ENCODE measurements around the gene ASF1B. TPM values are rescaled to one million over a fixed set of nuclear protein-coding genes. Genes with fewer than 3 reads are reported as not detected.

Gene ASF1B
- total RNA-seq, 1 experiment from 2014 or later: 78.1 TPM

- Histone ChIP-seq H3K4me3 (replicated peaks in 1 of 2; ENCODE audit: low read depth in 1 of 2, low read length in 2 of 2) (no peak overlapping the region), H2AFZ (ENCODE audit: low read depth, low read length, poor library complexity, severe bottlenecking) (no peak overlapping the region), H3K36me3 (ENCODE audit: control insufficient read depth in 1 of 2, insufficient read depth in 2 of 2, low read length in 2 of 2) (no peaks in the 10 kb centered on the region), H3K27me3 (ENCODE audit: insufficient read depth, low read length) (no peaks in the 10 kb centered on the region), H3K4me2 (ENCODE audit: low read length) (no peak overlapping the region), H3K9me2 (ENCODE audit: insufficient read depth) (no peaks in the 10 kb centered on the region), H3K9me3 (ENCODE audit: control insufficient read depth in 1 of 2, insufficient read depth in 1 of 2, low read depth in 1 of 2, low read length in 2 of 2) (no peaks in the 10 kb centered on the region), H4K20me1 (ENCODE audit: insufficient read depth) (no peaks in the 10 kb centered on the region), H3K4me1 (ENCODE audit: control insufficient read depth in 1 of 2, insufficient read depth in 2 of 2, low read length in 2 of 2) (peaks cover 5 to 20% of the 10 kb centered on the region in 2 experiments; a peak in 3 of 4 replicates), H3K79me2 (ENCODE audit: insufficient read depth, low read length) (no peaks in the 10 kb centered on the region), H3K9ac (ENCODE audit: low read length) (no peak overlapping the region), H3K27ac (ENCODE audit: low read depth, low read length) (no peak overlapping the region)
- intact Hi-C loops (cut with micrococcal nuclease): no loop called here
- CTCF ChIA-PET: interaction anchor here (0.7 to 1.7 kb wide), 3 partner anchors 9 to 261 kb away, joined by 3 to 9 read pairs (median 3); partner anchors contain the start of gene ASF1B
- no peak for TF ChIP-seq CTCF (IDR thresholded peaks at IDR 0.05 in 2 of 3, conservative IDR thresholded peaks at IDR 0.05 in 1 of 3; ENCODE audit: borderline replicate concordance in 1 of 3, insufficient read depth in 1 of 3, low read depth in 2 of 3, low read length in 2 of 3)
- TF ChIP-seq SP1 (IDR thresholded peaks at IDR 0.05; ENCODE audit: low read depth): no peak
- no peak for TF ChIP-seq ELF1 (IDR thresholded peaks at IDR 0.05; ENCODE audit: borderline replicate concordance, low read depth)
- no peak for TF ChIP-seq ZNF274 (IDR thresholded peaks at IDR 0.05; ENCODE audit: low read depth, low read length)
- TF ChIP-seq, protein P1, sequence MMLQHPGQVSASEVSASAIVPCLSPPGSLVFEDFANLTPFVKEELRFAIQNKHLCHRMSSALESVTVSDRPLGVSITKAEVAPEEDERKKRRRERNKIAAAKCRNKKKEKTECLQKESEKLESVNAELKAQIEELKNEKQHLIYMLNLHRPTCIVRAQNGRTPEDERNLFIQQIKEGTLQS (IDR thresholded peaks at IDR 0.05): no peak
- TF ChIP-seq POLR2A (IDR thresholded peaks at IDR 0.05; ENCODE audit: borderline replicate concordance, extremely low read depth, insufficient read depth, insufficient read length): no peak
- TF ChIP-seq JUND (IDR thresholded peaks at IDR 0.05): no peak
- DNase-seq (ENCODE audit: low read depth, low spot score) (no peak), ATAC-seq (no peak)
- BruUV-seq (replicated peaks): no TSS peak
- POLR2A ChIA-PET: interaction anchor here (2.1 kb wide), 1 partner anchor 9 kb away, joined by 12 read pairs; the partner anchor contains the start of gene ASF1B
- RAD21 ChIA-PET (ENCODE audit: low non-redundant PET in 1 of 2, low total read pairs in 2 of 2, uncharacterized antibody in 2 of 2, unreplicated experiment in 2 of 2): no interaction called here
Observed at GRCh38 chr19:14145381-14145780, 9.0 kb upstream of the ASF1B start.

Measured in HCT116 (cell line).